Endodermal cell (in vitro differentiated cells): Measurements from ENCODE around the gene CHST1. TPM values are rescaled to one million over a fixed set of nuclear protein-coding genes. Genes with fewer than 3 reads are reported as not detected.

ENCODE experiments used
- DNase-seq: peaks from one replicate; pipeline ENCODE4 v3.0.0-alpha.2; 2017
- H3K27ac ChIP-seq: 2 replicates; pipeline ENCODE4 v1.5.1; 2013; ENCODE audit warnings: mild to moderate bottlenecking, low read depth, low read length, moderate library complexity
- H3K27me3 ChIP-seq: 2 replicates; pipeline ENCODE4 v1.6.1; 2013; ENCODE audit warnings: mild to moderate bottlenecking, low read length, moderate library complexity; ENCODE audit not compliant: insufficient read depth, control insufficient read depth, poor library complexity, severe bottlenecking
- H3K36me3 ChIP-seq: 2 replicates; pipeline ENCODE4 v1.7.0; 2013; ENCODE audit warnings: mild to moderate bottlenecking, low read length, moderate library complexity; ENCODE audit not compliant: control insufficient read depth, insufficient read depth
- H3K4me1 ChIP-seq: one replicate; pipeline ENCODE4 v1.7.0; 2013; ENCODE audit warnings: low read length; ENCODE audit not compliant: control insufficient read depth, insufficient read depth
- H3K4me3 ChIP-seq: 2 replicates; pipeline ENCODE4 v1.5.1; 2013; ENCODE audit warnings: mild to moderate bottlenecking, low read length, moderate library complexity
- H3K9ac ChIP-seq: 2 replicates; pipeline ENCODE4 v1.6.1; 2013; ENCODE audit warnings: mild to moderate bottlenecking, low read length, moderate library complexity; ENCODE audit not compliant: poor library complexity, severe bottlenecking; ENCODE audit errors: extremely low read depth
- H3K9me3 ChIP-seq: 2 replicates; pipeline ENCODE4 v1.6.1; 2013; ENCODE audit warnings: mild to moderate bottlenecking, low read length, moderate library complexity; ENCODE audit not compliant: control insufficient read depth
- H3K27ac Mint-ChIP-seq: 2 replicates; pipeline ENCODE4 v1.8.0; 2020; ENCODE audit warnings: mixed read lengths
- H3K27me3 Mint-ChIP-seq: 2 replicates; pipeline ENCODE4 v1.8.0; 2021; ENCODE audit warnings: mild to moderate bottlenecking, mixed read lengths; ENCODE audit not compliant: insufficient read depth
- H3K36me3 Mint-ChIP-seq: 2 replicates; pipeline ENCODE4 v1.8.0; 2020; ENCODE audit warnings: low read depth, mixed read lengths
- H3K4me1 Mint-ChIP-seq: 2 replicates; pipeline ENCODE4 v1.8.0; 2020; ENCODE audit warnings: mixed read lengths
- H3K4me3 Mint-ChIP-seq: 2 replicates; pipeline ENCODE4 v1.8.0; 2020; ENCODE audit warnings: mild to moderate bottlenecking, moderate library complexity, mixed read lengths
- H3K9me3 Mint-ChIP-seq: 2 replicates; pipeline ENCODE4 v1.8.0; 2020; ENCODE audit warnings: mild to moderate bottlenecking, mixed read lengths
- CTCF ChIP-seq: fragments of 200-600 bp; sonication (generic); conservative IDR thresholded peaks from 2 replicates; pipeline ENCODE4 v1.5.0; 2021; ENCODE audit warnings: antibody characterized with exemption, mild to moderate bottlenecking
- WGBS, 2 experiments: methylation state at CpG; one replicate each; pipeline versions ENCODE4 v1.1.5 to v1.1.7; 2013; ENCODE audit warnings: missing lambda C conversion rate in 2 of 2, mixed read lengths in 1 of 2; ENCODE audit not compliant: insufficient coverage in 1 of 2, insufficient read length in 1 of 2; 5-methylcytosine and 5-hydroxymethylcytosine counted together
- total RNA-seq, 2 donors: library from RNA; stranded (reverse); fragmentation: NEBNext Ultra II Directional in 1 of 2; extraction: Animal tissue kit (Norgen Biotek cat#: 25700) in 1 of 2; gene quantifications; 2 replicates in 1 of 2; 3 replicates in 1 of 2; pipeline ENCODE4 v1.2.1, GENCODE V29; 2021

The CHST1 gene
- total RNA-seq, 2 donors from 2014 or later = 0.95 to 1.6 TPM

- Mint-ChIP-seq H3K9me3 (no peaks in the 10 kb centered on the region), H3K4me1 (peaks cover 4% of the 10 kb centered on the region), H3K27me3 (peaks cover 4% of the 10 kb centered on the region), H3K4me3 (no peak overlapping the region), H3K27ac (no peak overlapping the region), H3K36me3 (no peaks in the 10 kb centered on the region)
- no peak for TF ChIP-seq CTCF
- no peaks in the 10 kb centered on the region for H3K4me1 ChIP-seq
- H3K27ac ChIP-seq = no peak overlapping the region
- H3K9ac ChIP-seq = no peak overlapping the region
- DNase-seq = no peak
- H3K4me3 ChIP-seq = no peak overlapping the region
- 96% methylated on average over 35 to 49 of the region's 49 CpGs for WGBS, 2 experiments
- H3K36me3 ChIP-seq = no peaks in the 10 kb centered on the region
- no peaks in the 10 kb centered on the region for H3K27me3 ChIP-seq
- H3K9me3 ChIP-seq = no peaks in the 10 kb centered on the region
Observed at GRCh38 chr11:45649544-45650165, 15.8 kb downstream of the CHST1 start.

DNA sequence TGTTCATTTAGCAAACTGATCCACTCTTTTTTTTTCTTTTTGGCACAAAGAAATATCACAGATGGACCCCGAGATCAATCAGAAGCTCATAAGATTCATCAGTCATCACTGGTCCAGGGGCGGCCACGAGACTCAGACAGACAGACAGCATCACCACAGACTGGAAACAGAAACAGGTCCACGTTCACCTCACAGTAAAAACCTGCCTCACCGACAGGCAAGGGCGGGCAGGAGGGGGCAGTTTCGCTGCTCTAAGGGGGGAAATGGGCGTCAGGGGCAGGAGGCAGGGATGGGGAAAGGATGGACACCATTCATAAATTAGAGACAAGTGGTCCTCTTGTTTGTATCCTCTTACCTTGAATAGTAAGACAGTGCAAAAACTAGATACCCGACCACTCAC lies 16.5 kb downstream of the CHST1 start:
- H3K4me1 Mint-ChIP-seq = peaks cover 4% of the 10 kb centered on the region
- H3K36me3 ChIP-seq = no peaks in the 10 kb centered on the region
- H3K27ac Mint-ChIP-seq = no peak overlapping the region
- H3K9ac ChIP-seq = no peak overlapping the region
- peaks cover 5% of the 10 kb centered on the region for H3K27me3 Mint-ChIP-seq
- H3K27ac ChIP-seq = no peak overlapping the region
- no peaks in the 10 kb centered on the region for H3K36me3 Mint-ChIP-seq
- H3K27me3 ChIP-seq = no peaks in the 10 kb centered on the region
- no peak overlapping the region for H3K4me3 ChIP-seq
- no peaks in the 10 kb centered on the region for H3K9me3 Mint-ChIP-seq
- H3K9me3 ChIP-seq = no peaks in the 10 kb centered on the region
- TF ChIP-seq CTCF = no peak
- WGBS, 2 experiments = 87 to 95% methylated on average over 7 to 9 of the region's 9 CpGs
- no peak for DNase-seq
- no peaks in the 10 kb centered on the region for H3K4me1 ChIP-seq
- no peak overlapping the region for H3K4me3 Mint-ChIP-seq

DNA sequence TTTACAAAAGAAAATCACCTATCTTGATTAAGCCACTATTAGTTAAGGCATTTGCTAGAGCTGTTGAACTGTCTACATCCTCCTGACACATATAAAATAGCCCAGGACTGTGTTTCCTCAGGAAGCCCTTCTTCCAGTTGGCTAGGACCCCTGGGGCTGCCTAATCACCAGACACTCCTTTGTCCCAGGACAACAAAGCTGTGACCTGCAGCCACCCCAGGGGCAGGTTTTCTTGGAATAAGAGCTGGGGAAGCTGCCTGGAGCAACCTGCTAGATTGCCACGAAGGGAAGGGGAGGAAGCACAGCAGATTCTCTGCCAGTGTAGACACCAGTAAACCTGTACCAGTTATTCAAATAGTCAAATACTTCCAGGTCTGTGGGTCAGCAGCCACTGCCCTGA lies 17.6 kb downstream of the CHST1 start:
- Histone ChIP-seq H3K27ac (no peak overlapping the region), H3K4me1 (no peaks in the 10 kb centered on the region), H3K9me3 (no peaks in the 10 kb centered on the region), H3K4me3 (no peak overlapping the region), H3K27me3 (no peaks in the 10 kb centered on the region), H3K36me3 (no peaks in the 10 kb centered on the region), H3K9ac (no peak overlapping the region)
- 5% methylated on average over 1 of the region's 1 CpG; no CpG with 5 or more reads in 1 of the 2 experiments for WGBS, 2 experiments
- Mint-ChIP-seq H3K27me3 (peaks cover 7% of the 10 kb centered on the region), H3K9me3 (no peaks in the 10 kb centered on the region), H3K27ac (no peak overlapping the region), H3K4me1 (peaks cover 4% of the 10 kb centered on the region), H3K36me3 (no peaks in the 10 kb centered on the region), H3K4me3 (no peak overlapping the region)
- TF ChIP-seq CTCF = no peak
- DNase-seq = peak; percentile 85
